G401 (cell line): ENCODE results near the gene MPL. TPM values are rescaled to one million over a fixed set of nuclear protein-coding genes. Genes with fewer than 3 reads are reported as not detected.
A peak's percentile ranks its signal among the peaks of the same experiment; 100 is the strongest.

Source experiments
- DNase-seq: peaks from one replicate; pipeline ENCODE4 v3.0.0-alpha.2; 2015; ENCODE audit warnings: low spot score
- in situ Hi-C: cut with HindIII; loops from 2 replicates; pipeline ENCODE4 v1.10.0; 2016; ENCODE audit warnings: low sequenced_read_pairs, mixed read lengths
- total RNA-seq: library from RNA; depleted of rRNA; stranded (reverse); fragments of >200 nt; shearing (Covaris generic); gene quantifications from 2 replicates; pipeline ENCODE4 v1.2.3, GENCODE V29; 2014; rRNA removed

MPL gene
- not detected in 2 replicates for total RNA-seq

GRCh38 chr1:43337588-43337987 lies at the start of gene MPL:
Gene MPL (plus strand): TSS chr1:43337818. CDS start chr1:43337849, 31 bp downstream.
- in situ Hi-C loops: no loop called here
- no peak for DNase-seq

- peak; percentile 81 for DNase-seq
- in situ Hi-C loops: no loop called here
Observed at GRCh38 chr1:43288058-43288784, 49.4 kb upstream of the MPL start.

- in situ Hi-C loops: no loop called here
- DNase-seq: no peak
Observed at GRCh38 chr1:43288785-43289706, 48.6 kb upstream of the MPL start.

- in situ Hi-C loops: no loop called here
- DNase-seq: no peak
Observed at GRCh38 chr1:43292216-43292615, 45.4 kb upstream of the MPL start.

GRCh38 chr1:43292679-43293078 lies 44.9 kb upstream of the MPL start:
- DNase-seq: no peak
- in situ Hi-C loops: no loop called here

- DNase-seq: no peak
- in situ Hi-C loops: no loop called here
Observed at GRCh38 chr1:43293176-43293575, 44.4 kb upstream of the MPL start.

- no peak for DNase-seq
- in situ Hi-C loops: no loop called here
Observed at GRCh38 chr1:43293896-43294760, 43.5 kb upstream of the MPL start.

- DNase-seq: no peak
- in situ Hi-C loops: no loop called here
Observed at GRCh38 chr1:43294761-43295160, 42.9 kb upstream of the MPL start.

GRCh38 chr1:43296207-43296606 lies 41.4 kb upstream of the MPL start:
- no peak for DNase-seq
- in situ Hi-C loops: no loop called here

GRCh38 chr1:43298055-43298454 lies 39.6 kb upstream of the MPL start:
- DNase-seq: no peak

GRCh38 chr1:43299101-43299500 lies 38.5 kb upstream of the MPL start:
- in situ Hi-C loops: no loop called here
- no peak for DNase-seq

More at GRCh38 chr1:43298055-43298454, 39.6 kb upstream of the MPL start:
- in situ Hi-C loops: no loop called here

GRCh38 chr1:43300378-43301094 lies 37.1 kb upstream of the MPL start, which contains the start of gene TIE1:
Gene TIE1 (plus strand): TSS chr1:43300982. CDS start chr1:43301072, 90 bp downstream.
- in situ Hi-C loops: no loop called here
- DNase-seq: no peak

GRCh38 chr1:43302201-43302600 lies 35.4 kb upstream of the MPL start:
- no peak for DNase-seq
- in situ Hi-C loops: no loop called here

GRCh38 chr1:43302721-43303470 lies 34.7 kb upstream of the MPL start:
- DNase-seq: no peak
- in situ Hi-C loops: no loop called here

GRCh38 chr1:43303471-43304313 lies 33.9 kb upstream of the MPL start:
- in situ Hi-C loops: no loop called here
- no peak for DNase-seq

- in situ Hi-C loops: no loop called here
- DNase-seq: no peak
Observed at GRCh38 chr1:43304314-43304681, 33.3 kb upstream of the MPL start.

- in situ Hi-C loops: no loop called here
- DNase-seq: no peak
Observed at GRCh38 chr1:43304771-43305300, 32.8 kb upstream of the MPL start.
